GM19397 (cell line): ENCODE data around the gene PIF1.
"Not testable (repeated sequence)": the region's sequence is repeated elsewhere in the genome, so short reads cannot be mapped to it uniquely, and the experiment has no call there.

Source experiments
- ATAC-seq: cut with Tn5 transposase; IDR thresholded peaks from one replicate; pipeline ENCODE4 v1.9.1; 2021; ENCODE audit warnings: mild to moderate bottlenecking, moderate library complexity; ENCODE audit not compliant: unreplicated experiment

Gene PIF1

DNA sequence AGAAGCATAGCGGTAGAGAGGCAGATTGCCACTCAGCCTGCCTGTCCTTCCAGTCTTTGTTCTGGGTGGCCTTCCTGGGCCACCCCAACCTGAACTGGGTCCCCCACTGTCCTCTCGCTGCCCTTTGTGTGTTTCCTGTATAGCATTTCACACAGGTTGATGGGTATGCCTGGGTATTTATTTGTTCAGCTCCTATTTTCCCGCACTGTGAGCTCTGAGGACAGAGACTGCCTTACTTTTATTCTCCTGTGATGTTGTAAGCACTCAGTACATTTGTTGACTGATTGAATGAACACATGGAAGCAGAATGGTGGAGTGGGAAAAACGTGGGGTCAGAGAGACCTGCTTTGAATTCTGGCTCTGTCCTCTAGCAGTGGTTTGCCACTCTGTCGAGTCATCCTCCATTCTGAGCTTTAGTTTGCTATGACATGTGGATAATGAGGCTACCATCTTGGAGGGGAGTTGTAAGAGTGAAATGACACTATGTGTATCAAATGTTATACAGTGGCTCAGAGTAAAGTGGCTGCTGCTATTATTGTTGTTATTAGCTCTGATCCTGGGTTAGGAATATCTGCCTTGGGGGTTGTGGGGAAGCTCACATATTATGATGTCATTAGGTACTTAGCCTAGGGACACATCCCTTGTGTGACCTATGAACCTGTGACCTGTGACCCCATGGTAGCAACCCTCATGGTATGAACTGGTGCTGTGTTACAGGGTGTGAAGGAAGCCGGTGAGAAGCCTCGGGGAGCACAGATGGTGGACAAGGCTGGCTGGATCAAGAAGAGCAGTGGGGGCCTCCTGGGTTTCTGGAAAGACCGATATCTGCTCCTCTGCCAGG is 22.6 kb upstream of the PIF1 start:
- ATAC-seq, result no peak

DNA sequence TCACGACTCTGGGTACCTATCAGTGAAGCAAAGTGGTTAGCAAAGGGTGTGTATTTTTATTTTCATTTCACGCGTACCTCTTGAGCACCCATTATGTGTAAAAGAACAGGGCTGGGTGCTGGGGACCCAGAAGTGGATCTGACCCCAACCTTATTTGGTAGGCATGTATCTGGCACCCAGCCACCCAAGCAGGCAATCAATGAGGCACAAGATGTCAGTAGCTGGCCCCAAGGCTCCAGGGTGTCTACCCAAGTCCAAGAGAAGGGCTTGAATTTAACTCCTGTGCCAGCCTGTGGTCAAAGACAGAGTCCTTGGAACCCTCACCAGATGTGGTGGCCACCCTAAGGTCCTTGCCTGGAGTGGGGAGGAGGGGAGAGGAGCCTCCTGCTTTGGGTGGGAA is 22.0 kb upstream of the PIF1 start:
- ATAC-seq, result no peak

DNA sequence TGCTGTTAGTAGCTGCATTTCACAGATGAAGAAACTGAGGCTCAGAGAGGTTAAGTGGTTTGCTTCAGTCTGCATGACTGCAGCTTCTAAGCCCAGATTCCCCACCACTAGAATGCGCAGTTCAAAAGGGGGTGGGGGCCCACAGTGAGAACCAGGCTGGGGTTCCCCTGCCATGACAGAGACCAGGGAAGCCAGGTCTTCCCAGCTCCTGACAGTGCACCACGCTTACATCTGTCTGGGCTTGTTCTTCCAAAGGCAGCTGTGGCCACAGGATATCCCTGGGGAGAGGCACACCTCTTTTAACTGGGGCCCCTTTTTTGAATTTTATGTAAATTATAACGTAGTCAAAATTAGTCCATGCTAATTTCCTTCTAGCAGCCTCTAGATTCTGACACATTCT is 21.6 kb upstream of the PIF1 start:
- no peak for ATAC-seq

DNA sequence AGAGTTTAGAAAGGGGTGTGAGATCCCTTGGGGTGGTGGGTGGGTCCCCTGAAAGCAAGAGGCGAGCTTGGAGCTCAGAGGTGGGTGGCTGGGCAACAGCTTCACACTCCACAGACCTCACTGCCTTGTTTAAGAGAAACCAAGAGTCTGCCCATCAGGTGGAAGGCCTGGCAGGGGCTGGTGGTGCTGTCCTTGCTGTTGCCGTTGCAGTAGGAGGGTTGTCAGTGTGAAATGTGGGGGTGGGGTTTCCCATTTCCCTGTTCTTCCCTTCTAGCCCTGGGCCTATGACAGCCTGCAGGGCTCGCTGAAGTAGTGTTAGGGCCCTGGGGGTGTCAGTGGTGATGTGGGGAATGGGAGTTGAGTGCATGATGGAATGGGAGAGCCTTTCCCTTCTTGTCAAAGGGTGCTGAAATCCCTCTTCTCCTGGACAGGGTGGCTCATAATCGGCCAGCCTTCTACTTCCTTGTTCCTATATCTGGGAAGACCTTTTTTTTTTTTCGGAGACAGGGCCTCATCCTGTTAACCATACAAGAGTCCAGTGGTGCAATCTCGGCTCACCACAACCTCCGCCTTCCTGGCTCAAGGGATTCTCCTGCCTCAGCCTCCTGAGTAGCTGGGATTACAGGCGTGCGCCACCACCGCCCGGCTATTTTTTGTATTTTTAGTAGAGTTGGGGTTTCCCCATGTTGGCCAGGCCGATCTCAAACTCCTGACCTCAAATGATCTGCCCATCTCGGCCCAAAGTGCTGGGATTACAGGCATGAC is 20.6 kb upstream of the PIF1 start:
- ATAC-seq, result no peak

DNA sequence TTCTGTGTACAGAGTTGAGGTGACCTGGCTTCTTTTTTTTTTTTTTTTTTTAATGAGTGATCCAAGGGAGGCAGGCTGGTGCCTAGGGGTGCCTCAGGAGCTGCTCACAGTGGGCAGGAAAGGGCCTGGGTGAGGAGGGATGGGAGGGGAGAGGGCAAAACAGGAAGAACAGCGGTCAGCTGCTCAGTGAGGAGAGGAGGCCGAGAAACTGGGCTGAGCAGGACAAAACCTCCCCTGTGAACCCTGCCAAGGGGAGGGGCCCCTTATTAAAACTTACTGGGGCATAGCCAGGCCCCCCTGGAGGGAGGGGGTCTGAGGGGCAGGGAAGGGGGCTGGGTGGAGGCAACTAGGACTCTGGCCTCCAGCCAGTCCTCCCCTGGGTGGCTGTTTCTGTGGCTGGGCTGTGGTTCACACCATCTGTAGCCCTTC is 19.8 kb upstream of the PIF1 start:
- no peak for ATAC-seq

DNA sequence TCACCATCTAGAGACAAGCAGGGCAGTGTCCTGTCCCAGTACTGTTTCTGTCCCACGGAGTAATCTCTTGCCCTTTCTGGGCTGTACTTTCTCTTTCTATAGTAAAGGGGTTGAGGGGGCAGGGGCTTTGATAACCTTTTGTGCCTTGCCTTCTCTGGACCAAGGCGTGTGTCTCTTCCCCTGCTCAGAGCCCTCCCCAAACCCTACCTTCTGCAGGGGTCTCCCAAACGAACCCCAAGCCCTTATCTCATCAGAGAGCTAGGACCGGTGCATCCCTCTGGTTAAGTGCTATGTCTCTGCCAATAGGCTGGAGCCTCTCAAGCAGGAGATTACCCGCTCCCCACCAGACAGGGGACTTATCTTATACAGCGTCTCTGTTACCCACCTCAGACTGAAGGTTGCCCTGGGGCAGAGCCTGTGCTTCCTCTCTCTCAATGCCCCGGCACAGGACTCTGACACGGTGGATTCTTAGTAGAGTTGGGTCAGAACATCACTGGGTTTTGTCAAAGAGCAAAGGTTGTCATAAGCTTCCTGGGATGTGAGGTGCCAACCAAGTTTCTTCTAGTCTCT is 19.2 kb upstream of the PIF1 start:
- no peak for ATAC-seq

DNA sequence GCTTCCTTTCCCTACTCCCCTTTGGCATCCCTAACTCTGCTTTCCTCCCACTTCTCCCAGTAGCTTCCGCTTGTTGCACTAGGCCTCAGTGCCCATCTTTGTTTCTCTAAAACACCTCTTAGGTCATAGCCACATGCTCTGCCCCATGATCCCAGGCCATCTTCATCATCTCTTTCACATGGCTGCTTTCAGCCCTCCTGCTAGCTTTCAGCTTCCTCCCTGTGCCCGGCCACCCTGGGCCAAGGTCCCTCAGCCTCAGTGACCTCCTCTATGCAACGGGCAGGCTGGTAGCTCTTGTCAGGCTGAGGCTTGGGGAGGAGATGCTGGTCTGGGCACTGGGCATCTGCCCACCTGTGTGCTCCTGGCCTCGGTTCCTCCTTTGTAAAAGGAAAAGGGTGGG is 18.5 kb upstream of the PIF1 start:
- no peak for ATAC-seq

DNA sequence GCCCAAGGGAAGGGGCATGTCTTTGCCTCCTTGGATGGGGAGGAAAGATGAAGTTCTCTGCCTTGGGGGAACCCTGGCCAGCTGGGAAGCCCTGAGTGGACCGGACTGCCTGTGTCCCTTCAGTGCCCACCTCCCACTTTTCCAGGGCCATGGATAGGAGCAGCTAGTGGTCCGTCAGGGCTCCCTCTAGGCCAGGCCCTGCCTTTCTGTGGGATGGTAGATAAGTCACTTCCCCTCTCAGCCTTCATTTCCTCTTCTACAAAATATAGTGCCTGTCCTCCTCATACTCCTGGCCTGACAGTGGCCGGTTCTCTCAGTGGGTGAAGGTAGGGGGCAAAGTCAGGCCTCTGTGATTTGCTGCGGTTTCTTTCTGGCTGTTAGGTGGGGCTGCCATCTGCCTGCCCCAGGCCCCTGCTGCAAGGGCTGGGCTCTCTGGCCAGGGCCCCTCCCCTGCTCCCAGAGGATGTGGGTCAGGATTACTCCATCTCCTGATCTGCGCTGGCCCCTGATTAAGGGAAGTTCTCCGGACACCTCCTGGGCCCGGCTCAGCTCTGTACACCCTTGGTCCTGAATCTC is 17.6 kb upstream of the PIF1 start:
- no peak for ATAC-seq

DNA sequence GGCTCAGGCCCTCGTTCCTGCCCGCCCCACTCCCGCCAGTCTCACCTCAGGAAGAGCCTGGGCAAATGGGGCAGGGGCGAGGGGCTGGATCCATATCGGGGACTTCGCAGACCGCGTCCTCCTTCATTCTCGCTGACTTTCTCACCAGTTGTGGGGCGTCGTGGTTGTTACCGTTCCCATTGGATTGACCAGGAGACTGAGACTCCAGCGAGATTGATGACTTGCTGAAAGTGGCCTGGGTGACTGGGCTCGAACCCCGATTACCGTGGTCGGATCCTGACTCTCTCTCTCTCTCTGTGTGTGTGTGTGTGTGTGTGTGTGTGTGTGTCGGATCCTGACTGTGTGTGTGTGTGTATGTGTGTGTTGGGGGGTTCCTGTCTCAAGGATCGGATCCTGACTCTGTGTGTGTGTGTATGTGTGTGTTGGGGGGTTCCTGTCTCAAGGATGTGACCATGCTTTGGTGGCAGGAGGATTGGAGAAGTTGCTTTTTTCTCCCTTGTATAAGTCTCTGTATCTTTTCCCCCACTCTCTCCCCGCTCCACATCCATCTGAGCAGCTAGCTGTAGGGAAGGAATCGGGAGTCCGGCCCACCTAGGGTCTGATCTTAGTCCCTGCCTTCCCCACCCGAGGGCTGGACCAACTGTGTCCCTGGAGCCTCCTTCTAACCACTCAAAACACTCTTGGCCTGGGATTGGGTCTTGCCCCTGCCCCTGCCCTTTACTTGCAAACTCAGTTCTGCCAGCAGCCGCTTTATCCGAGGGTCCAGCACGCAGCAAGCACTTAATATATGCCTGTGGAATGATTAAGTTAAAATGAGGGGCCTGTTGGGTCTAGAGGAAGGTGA is 16.9 kb upstream of the PIF1 start:
- no peak for ATAC-seq

DNA sequence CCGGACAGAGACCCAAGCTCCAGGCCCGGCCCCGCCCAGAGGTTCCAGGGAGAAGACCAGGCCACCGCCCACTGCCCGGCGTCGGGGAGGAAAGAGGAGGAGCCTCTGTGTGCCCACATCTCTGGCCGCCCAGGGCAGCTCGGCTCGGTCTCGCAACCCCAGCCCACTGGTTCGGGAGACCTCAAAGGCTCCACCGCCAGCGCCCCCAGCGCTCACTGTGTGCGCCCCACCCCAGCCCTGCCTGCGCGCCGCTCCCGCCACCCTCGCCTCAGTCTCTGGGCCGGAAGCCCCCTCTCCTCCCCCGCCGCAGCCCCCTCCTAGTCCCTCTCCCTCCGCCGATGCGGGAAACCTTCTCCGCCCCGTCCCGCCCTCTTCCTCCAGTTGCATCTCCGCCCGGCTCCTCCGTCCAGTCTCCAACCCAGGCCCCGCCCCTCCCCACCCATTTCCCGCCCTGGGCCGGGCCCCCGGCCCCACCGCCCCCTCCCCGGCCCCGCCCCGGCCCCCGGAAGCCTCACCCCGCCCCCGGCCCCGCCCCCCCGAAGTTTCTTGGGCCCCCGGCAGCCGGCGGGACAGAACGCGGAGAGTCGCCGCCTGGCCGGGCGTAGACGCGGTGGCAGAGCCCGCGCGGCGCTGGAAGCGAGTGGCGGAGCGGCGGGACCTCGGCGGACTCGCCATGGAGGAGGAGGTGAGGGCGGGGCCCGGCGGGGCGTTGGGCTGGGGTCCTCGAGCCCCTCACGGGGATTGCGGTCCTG is 16.1 kb upstream of the PIF1 start, which contains the start of gene PLEKHO2:
TSS of gene PLEKHO2 (plus strand) at position 572 of the 752 bp plus-strand sequence. CDS start at position 674, 102 bp downstream.
- ATAC-seq, result peak; percentile 60

DNA sequence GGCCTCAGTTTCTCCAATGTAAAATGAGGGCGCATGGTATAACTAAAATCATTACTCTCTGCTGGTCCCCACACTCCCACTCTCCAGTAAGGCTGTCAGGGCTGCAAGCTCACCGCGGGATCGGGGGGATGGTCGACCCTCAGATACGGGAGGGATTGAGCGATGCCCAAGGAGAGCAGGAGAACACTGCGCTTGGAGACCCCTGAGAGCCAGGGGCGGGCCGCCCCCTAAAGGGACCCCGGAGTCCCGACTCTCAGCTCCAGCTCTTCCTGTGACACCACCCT is 15.6 kb upstream of the PIF1 start:
- ATAC-seq, result no peak

DNA sequence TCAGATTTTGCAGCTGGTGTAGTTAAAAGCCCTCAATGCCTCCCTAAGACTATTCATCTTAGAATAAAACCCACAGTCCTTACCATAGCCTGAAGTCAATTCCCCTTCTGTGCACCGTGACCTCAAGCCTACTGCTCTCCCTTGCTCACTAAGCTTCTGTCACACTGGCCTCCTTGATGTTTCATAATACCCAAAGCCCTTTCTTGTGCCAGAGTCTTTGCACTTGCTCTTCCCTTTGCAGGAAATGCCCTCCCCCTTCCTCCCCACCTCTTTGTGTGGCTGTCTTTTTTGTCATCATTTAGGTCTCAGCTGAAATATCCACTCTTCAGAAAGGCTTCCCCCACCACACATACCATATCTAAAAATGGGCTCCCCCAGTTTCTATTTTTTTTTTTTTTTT is 12.1 kb upstream of the PIF1 start:
- ATAC-seq, result no peak

DNA sequence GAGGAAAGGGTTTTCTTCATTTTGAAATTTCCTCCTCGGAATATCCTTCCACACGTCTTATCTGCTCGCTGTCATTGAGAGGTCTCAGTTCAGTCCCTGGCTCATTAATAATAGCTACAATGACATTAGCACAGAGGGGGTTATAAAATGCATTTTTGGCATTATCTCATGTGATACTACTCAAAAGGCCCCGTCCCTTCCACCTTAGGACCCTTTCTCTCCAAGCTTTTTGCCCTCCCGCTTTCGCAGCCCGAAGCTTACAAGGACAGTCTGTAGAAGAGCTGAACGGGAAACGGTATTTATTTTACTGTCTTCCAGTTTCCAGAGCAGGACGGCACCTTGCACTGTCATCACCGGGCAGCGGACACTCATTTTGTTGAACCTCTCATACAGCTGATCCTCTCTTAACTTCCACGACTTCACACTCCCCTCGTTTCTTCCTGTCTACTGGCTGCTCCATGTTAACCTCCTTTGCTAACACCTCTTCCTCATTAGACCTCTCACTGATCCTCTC is 10.6 kb upstream of the PIF1 start:
- no peak for ATAC-seq

DNA sequence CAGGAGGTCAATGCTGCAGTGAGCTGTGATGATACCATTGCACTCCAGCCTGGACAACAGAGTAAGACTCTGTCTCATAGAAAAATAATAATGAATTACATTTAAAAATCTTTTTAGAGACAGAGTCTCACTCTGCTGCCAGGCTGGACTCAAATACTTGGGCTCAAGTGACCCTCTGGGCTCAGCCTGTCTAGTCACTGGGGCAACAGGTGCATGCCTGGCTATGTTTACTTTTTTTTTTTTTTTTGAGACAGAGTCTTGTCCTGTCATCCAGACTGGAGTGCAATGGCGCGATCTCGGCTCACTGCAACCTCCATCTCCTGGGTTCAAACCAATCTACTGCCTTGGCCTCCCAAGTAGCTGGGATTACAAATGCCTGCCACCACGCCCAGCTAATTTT is 8.2 kb upstream of the PIF1 start:
- no peak for ATAC-seq

DNA sequence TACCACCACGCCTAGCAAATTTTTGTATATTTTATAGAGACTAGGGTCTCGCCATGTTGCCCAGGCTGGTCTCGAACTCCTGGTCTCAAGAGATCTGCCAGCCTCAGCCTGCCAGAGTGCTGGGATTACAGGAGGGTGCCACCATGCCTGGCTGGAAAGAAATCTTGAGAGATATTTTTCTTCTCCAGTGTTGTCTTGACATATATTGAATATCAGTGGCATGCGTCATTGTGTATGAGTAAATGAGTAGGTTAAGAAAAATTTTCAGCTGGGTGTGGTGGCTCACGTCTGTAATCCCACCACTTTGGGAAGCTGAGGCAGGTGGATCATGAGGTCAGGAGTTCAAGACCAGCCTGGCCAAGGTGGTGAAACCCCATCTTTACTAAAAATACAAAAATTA is 3.5 kb upstream of the PIF1 start:
- ATAC-seq, result no peak

DNA sequence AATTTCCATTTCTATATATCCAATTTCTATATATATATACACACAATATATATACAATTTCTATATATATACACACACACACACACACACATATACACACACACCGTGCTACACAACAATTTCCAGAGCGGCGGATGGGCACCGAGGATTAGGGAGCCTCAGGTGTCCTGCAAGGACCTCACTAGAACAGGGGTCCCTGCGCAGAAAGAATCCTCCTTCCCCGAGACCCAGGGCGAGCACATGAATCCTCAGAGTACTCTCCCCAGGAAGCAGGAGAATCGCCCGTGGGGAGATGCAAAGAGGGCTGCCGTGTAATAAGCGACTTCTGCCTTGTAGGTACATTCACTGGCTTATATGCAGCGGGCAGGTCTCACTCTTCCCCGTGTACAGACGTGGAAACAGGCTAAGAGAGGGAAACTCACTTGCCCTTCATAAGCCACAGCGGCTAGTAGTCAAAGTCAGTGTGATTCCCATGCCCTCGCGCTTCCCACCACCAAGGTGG is 467 bp downstream of the PIF1 start:
- no peak for ATAC-seq

DNA sequence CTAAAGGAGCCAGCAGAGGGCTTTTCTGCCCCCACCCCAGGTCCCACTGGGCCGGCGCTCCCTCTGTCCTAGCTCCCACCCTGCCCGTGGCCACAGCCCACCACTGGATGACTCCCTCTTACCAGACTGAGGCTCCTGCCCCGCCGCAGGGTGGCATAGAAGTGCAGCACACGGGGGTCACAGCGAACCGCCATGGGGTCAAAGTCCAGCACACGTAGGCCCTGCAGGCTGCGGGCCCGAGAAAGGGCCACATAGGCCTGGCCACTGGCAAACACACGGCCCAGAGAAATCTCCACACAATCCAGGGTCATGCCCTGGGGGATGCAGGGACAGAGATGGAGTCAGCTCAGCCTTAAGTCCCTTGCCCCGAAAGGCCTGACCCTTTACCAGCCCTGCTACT is 9.0 kb downstream of the PIF1 start:
- no peak for ATAC-seq

DNA sequence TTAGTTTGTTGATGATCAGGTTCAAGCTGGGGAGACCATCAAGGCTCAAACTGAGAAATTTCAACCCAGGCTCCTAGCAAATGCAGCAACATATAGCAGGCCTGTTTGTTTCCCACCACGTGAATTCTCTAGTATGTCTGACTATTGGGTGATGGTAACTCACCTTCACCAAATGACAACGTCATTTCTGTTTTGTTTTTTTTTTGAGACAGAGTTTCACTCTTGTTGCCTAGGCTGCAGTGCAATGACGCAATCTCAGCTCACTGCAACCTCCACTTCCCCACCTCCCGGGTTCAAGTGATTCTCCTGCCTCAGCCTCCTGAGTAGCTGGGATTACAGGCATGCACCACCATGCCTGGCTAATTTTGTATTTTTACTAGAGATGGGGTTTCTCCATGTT is 10.5 kb downstream of the PIF1 start:
- not testable (repeated sequence) for ATAC-seq

DNA sequence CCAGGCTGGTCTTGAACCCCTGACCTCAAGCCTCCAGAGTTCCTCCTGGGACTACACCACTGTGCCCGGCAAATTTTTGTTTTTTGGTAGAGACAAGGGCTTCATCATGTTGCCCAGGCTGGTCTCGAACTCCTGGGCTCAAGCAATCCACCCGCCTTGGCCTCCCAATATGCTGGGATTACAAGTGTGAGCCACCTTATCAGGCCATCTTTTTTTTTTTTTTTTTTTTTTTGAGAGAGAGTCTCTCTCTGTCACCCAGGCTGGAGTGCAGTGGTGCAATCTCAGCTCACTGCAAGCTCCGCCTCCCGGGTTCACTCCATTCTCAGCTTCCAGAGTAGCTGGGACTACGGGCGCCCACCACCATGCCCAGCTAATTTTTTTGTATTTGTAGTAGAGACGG is 11.2 kb downstream of the PIF1 start:
- not testable (repeated sequence) for ATAC-seq

DNA sequence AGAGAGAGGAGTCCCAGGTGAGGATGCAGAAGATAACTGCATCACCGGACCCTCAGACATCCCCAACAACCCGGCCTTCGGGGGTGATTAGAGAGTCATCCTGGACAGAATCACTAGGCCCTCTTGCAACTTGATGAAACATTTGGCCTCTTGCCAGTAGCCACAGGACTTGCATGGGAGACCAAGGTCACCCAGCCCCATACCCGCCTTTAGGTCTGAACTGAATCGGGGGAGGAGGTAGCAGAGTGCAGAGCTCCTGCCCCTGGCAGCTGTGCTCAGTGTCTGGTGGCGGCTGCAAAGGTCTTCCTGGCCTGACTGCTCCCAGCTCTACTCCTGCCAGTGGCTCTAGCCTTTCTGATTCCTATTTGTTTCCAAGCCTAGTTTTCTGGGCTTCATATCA is 12.4 kb downstream of the PIF1 start:
- no peak for ATAC-seq
